GM21528 (cell line): Measurements from ENCODE around the gene SLC26A1.
A peak's percentile ranks its signal among the peaks of the same experiment; 100 is the strongest.

Experiments
- ATAC-seq: cut with Tn5 transposase; IDR thresholded peaks from one replicate; pipeline ENCODE4 v1.9.1; 2021; ENCODE audit warnings: mild to moderate bottlenecking, moderate library complexity; ENCODE audit not compliant: unreplicated experiment, low FRiP score

Gene SLC26A1

GRCh38 chr4:1028574-1029220 is 35.5 kb upstream of the SLC26A1 start:
- no peak for ATAC-seq

- ATAC-seq: no peak
These were observed 34.7 kb upstream of the SLC26A1 start for GRCh38 chr4:1027915-1028238.

GRCh38 chr4:1027219-1027914 is 34.2 kb upstream of the SLC26A1 start:
- no peak for ATAC-seq

- peak; percentile 60 for ATAC-seq
These were observed 32.9 kb upstream of the SLC26A1 start for GRCh38 chr4:1026115-1026514.

GRCh38 chr4:1024882-1025545 is 31.8 kb upstream of the SLC26A1 start:
- no peak for ATAC-seq

GRCh38 chr4:1023895-1024740 is 30.9 kb upstream of the SLC26A1 start:
- ATAC-seq: no peak

- ATAC-seq: no peak
These were observed 30.0 kb upstream of the SLC26A1 start for GRCh38 chr4:1023075-1023640.

- no peak for ATAC-seq
These were observed 29.5 kb upstream of the SLC26A1 start for GRCh38 chr4:1022739-1023066.

- no peak for ATAC-seq
These were observed 29.0 kb upstream of the SLC26A1 start for GRCh38 chr4:1022051-1022738.

- ATAC-seq: no peak
These were observed 28.3 kb upstream of the SLC26A1 start for GRCh38 chr4:1021386-1022050.

GRCh38 chr4:1019729-1020470 is 26.7 kb upstream of the SLC26A1 start:
- no peak for ATAC-seq

- ATAC-seq: no peak
These were observed 26.1 kb upstream of the SLC26A1 start for GRCh38 chr4:1019320-1019719.

- no peak for ATAC-seq
These were observed 25.2 kb upstream of the SLC26A1 start for GRCh38 chr4:1018147-1019020.

- no peak for ATAC-seq
These were observed 24.5 kb upstream of the SLC26A1 start for GRCh38 chr4:1017706-1018105.

GRCh38 chr4:1017211-1017610 is 24.0 kb upstream of the SLC26A1 start:
- ATAC-seq: no peak

- no peak for ATAC-seq
These were observed 22.5 kb upstream of the SLC26A1 start for GRCh38 chr4:1015746-1016145.

GRCh38 chr4:1015179-1015578 is 22.0 kb upstream of the SLC26A1 start:
- no peak for ATAC-seq
